Testis (tissue), 3 donors: Measurements from ENCODE around the gene TAF11L11. TPM values are rescaled to one million over a fixed set of nuclear protein-coding genes. Genes with fewer than 3 reads are reported as not detected.
"Not testable (repeated sequence)": the region's sequence is repeated elsewhere in the genome, so short reads cannot be mapped to it uniquely, and the experiment has no call there.

Source experiments
- DNase-seq: peaks from one replicate; pipeline ENCODE4 v3.0.0-alpha.2; 2019
- H3K27ac ChIP-seq, 2 donors: fragments of 200-600 bp; sonication (generic); one replicate each; pipeline ENCODE4 v1.5.1; 2019
- H3K27me3 ChIP-seq: fragments of 200-600 bp; sonication (generic); one replicate; pipeline ENCODE4 v1.5.1; 2019
- H3K36me3 ChIP-seq: fragments of 200-600 bp; sonication (generic); one replicate; pipeline ENCODE4 v1.5.1; 2017; ENCODE audit warnings: low read depth; ENCODE audit errors: missing control alignments
- H3K4me1 ChIP-seq: fragments of 200-600 bp; sonication (generic); one replicate; pipeline ENCODE4 v1.5.1; 2019
- H3K4me3 ChIP-seq, 2 donors: fragments of 200-600 bp; sonication (generic); one replicate each; pipeline ENCODE4 v1.5.1; 2017 to 2019
- H3K9me3 ChIP-seq: fragments of 200-600 bp; sonication (generic); one replicate; pipeline ENCODE4 v1.5.1; 2017
- CTCF ChIP-seq, 3 experiments: fragments of 450-650 bp in 2 of 3; fragments of 200-600 bp in 1 of 3; sonication (generic) in 1 of 3; IDR thresholded peaks; one replicate each; pipeline ENCODE4 v1.5.1; 2016 to 2019; ENCODE audit warnings: antibody characterized with exemption in 3 of 3, mild to moderate bottlenecking in 2 of 3, moderate library complexity in 1 of 3
- POLR2A ChIP-seq: fragments of 450-650 bp; IDR thresholded peaks from one replicate; pipeline ENCODE4 v1.6.1; 2017; ENCODE audit warnings: antibody characterized with exemption, mild to moderate bottlenecking, moderate library complexity
- WGBS, 2 donors: methylation state at CpG; one replicate each; pipeline ENCODE4 v1.1.5; 2018; 5-methylcytosine and 5-hydroxymethylcytosine counted together
- intact Hi-C: fragments of 100-400 bp; cut with DNase I; formaldehyde crosslinking; loops from one replicate; pipeline ENCODE4 v1.15.1; 2023; ENCODE audit warnings: low total_unique reads
- polyA plus RNA-seq: library from polyadenylated mRNA; stranded (reverse); fragments of 350-450 nt; fragmentation: Illumina TruSeq; extraction: RNeasy Lipid Tissue Mini Kit (QIAGEN cat#74804); gene quantifications from one replicate; pipeline ENCODE4 v1.2.3, GENCODE V29; 2014; ENCODE audit warnings: low read depth, low replicate concordance; ENCODE audit not compliant: insufficient read depth
- total RNA-seq, 2 donors: library from RNA; depleted of rRNA; stranded (reverse); fragments of >200 nt; gene quantifications; one replicate each; pipeline ENCODE4 v1.2.3, GENCODE V29; 2016

TAF11L11 gene
- total and polyA plus RNA-seq, 3 donors from 2014 or later, result not detected

DNA sequence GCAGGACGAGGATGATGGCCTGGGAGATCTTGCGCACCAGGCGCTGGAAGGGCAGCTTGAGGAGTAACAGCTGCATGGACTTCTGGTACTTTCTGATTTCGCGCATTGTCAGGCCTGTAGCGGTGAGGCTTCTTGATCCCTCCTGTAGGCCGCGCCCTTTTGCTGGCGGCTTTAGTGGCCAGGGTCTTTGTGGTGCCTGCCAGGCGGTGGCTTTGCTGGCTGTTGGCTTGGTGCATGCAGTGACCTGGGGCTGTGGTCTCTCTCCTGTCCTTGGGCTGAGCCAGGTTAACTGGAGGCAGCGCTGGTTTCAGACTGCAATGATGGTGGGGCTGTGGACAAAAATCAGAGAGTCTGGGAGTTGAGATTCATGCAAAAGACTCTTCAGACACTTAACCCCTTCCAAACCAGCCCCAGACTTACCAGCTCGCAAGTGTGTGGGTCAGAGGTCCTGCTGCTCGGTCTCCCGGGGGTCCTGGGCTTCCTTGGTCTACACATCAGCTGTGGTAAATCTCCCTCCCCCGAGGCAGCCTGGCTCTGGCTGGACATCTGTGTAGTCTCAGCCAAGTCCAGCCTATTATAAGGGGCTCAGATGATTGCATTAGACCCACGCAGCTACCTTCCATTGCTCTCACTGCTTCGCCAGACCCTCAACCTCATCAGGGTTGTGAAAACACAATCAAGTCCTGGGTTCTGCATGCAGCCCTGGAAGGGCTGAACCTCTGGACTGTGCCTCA, 11.1 kb downstream of the TAF11L11 start:
- WGBS, 2 donors, result 69 to 84% methylated on average over 15 to 17 of the region's 17 CpGs
- H3K4me3 ChIP-seq, result no peak overlapping the region
- no peaks in the 10 kb centered on the region for H3K4me1 ChIP-seq
- H3K9me3 ChIP-seq, result no peaks in the 10 kb centered on the region
- H3K27ac ChIP-seq, result no peak overlapping the region
- intact Hi-C loops, result no loop called here
- no peak for DNase-seq
- TF ChIP-seq CTCF (IDR thresholded peaks at IDR 0.05), result no peak
- no peak for TF ChIP-seq POLR2A
- H3K27me3 ChIP-seq, result no peaks in the 10 kb centered on the region
- H3K36me3 ChIP-seq, result no peaks in the 10 kb centered on the region

DNA sequence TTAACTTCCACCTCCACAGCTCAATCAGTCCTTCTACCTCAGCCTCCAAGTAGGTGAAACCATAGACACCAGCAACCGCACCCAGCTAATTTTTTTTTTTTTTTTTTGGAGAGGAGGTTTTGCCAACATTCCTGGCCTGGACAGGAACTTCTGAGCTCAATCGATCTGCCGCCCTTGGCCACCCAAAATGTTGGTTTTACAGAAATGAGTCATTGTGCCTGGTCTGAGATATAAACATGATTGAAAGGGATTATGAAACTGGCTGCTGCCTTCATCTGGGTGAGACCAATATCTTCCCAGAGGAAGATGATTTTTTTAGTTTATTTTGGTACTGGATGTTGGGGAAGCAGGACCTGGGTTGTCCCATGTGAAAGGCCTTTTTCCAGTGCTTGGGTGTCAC, 15.4 kb downstream of the TAF11L11 start:
- TF ChIP-seq POLR2A (no peak), CTCF (IDR thresholded peaks at IDR 0.05) (no peak)
- H3K27ac ChIP-seq, result no peak overlapping the region
- H3K4me1 ChIP-seq, result no peaks in the 10 kb centered on the region
- no peaks in the 10 kb centered on the region for H3K27me3 ChIP-seq
- H3K9me3 ChIP-seq, result no peaks in the 10 kb centered on the region
- 83 to 94% methylated on average over 3 of the region's 3 CpGs for WGBS, 2 donors
- H3K4me3 ChIP-seq, result no peak overlapping the region
- no peak for DNase-seq
- H3K36me3 ChIP-seq, result no peaks in the 10 kb centered on the region
- intact Hi-C loops, result no loop called here

DNA sequence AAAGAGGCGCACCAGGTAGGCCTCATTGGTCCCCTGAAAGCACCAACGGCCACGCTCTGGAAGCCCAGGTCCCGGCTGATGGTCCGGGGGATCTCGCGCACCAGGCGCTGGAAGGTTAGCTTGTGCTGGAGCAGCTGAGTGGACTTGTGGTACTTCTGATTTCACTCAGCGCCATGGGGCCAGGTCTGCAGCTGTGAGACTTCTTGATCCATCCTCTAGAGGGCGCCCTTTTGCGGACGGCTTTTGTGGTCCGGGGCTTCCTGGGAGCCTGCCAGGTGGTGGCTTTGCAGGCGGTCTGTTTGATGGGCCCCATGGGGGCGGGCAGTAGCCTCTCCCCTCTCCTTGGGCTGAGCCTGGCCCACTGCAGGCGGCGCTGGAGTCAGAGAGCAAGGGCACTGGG, 16.6 kb downstream of the TAF11L11 start:
- no peak overlapping the region for H3K4me3 ChIP-seq
- no peak for TF ChIP-seq POLR2A
- TF ChIP-seq CTCF (IDR thresholded peaks at IDR 0.05), result peak in 2 of 3 experiments; percentile 9 to 37
- H3K4me1 ChIP-seq, result no peaks in the 10 kb centered on the region
- intact Hi-C loops, result no loop called here
- no peaks in the 10 kb centered on the region for H3K36me3 ChIP-seq
- no peak overlapping the region for H3K27ac ChIP-seq
- H3K27me3 ChIP-seq, result no peaks in the 10 kb centered on the region
- DNase-seq, result peak; percentile 51
- no peaks in the 10 kb centered on the region for H3K9me3 ChIP-seq
- WGBS, 2 donors, result 67 to 80% methylated on average over 9 to 16 of the region's 17 CpGs

GRCh38 chr5:17625686-17626085, 21.7 kb downstream of the TAF11L11 start:
- 97 to 100% methylated on average over 3 to 11 of the region's 11 CpGs for WGBS, 2 donors

DNA sequence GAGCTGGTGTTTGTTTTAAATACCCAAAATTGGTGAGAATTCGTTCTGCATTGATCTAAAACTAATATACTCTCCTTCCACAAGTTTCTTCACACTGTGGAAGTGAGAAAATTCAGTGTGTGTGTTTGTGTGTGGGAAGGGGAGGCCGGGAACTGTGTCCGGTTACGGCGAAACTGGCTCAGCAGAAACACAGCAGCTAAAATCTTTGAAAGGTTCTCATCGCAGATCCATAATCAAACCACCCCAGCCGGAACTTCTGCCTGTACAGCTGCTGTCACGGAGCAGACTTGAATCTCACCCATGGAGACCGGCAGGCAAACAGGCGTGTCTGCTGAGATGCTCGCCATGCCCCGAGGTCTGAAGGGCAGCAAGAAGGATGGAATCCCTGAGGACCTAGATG, 27.8 kb downstream of the TAF11L11 start, which contains the start of gene TAF11L13:
Gene TAF11L13 (plus strand): TSS at position 301 of the 400 bp plus-strand sequence.
- 55 to 85% methylated on average over 7 of the region's 12 CpGs for WGBS, 2 donors

More at GRCh38 chr5:17625686-17626085, 21.7 kb downstream of the TAF11L11 start:
- Histone ChIP-seq H3K27ac (no peak overlapping the region), H3K9me3 (no peaks in the 10 kb centered on the region), H3K4me1 (no peaks in the 10 kb centered on the region), H3K4me3 (no peak overlapping the region), H3K36me3 (no peaks in the 10 kb centered on the region), H3K27me3 (no peaks in the 10 kb centered on the region)
- TF ChIP-seq POLR2A (no peak), CTCF (IDR thresholded peaks at IDR 0.05) (no peak)
- no peak for DNase-seq
- intact Hi-C loops, result no loop called here

More for the DNA sequence above, 27.8 kb downstream of the TAF11L11 start, which contains the start of gene TAF11L13:
- H3K27me3 ChIP-seq, H3K27ac ChIP-seq, H3K36me3 ChIP-seq, intact Hi-C loops, H3K9me3 ChIP-seq, DNase-seq, H3K4me3 ChIP-seq, H3K4me1 ChIP-seq: not testable (repeated sequence)
